Heart left ventricle (tissue), 13 donors: ENCODE data around the gene TREH.
"Not testable (repeated sequence)": the region's sequence is repeated elsewhere in the genome, so short reads cannot be mapped to it uniquely, and the experiment has no call there.

Experiments
- CTCF ChIP-seq, 12 donors: fragments of 200-600 bp; sonication (generic) in 4 of 12; IDR thresholded peaks; one replicate each; pipeline versions ENCODE4 v1.5.0 to v1.8.0; 2018 to 2022; ENCODE audit warnings: antibody characterized with exemption in 12 of 12, mild to moderate bottlenecking in 5 of 12
- POLR2A ChIP-seq, 2 donors: fragments of 450-650 bp; IDR thresholded peaks; one replicate each; pipeline ENCODE4 v1.6.1; 2017; ENCODE audit warnings: antibody characterized with exemption in 2 of 2, mild to moderate bottlenecking in 2 of 2, moderate library complexity in 2 of 2
- donor health status: ischemic (EF 13 %, LVEDD 7.1; RV severe dilation, severe dysfunction).
- donor health status: DM: no; HTN: yes; CAD: no.
- donor health status: DM: no; HTN: no; CAD: no.
- donor health status: ischemic (EF 25% LVEDD 6.9; RV normal size, moderate dysfunction).
- donor health status: ischemic (EF 25% LVEDD 5.7; RV mildly dilated, moderate dysfunction).
- donor health status: ischemic (EF 35%, LVEDD 5.7; RV mildly dilated, moderate dysfunction).
- donor health status: nonischemic (EF 11% LVEDD 7.7; RV severe dilation, severe dysfunction).
- donor health status: DM: yes; HTN: yes; CAD: no.
- donor health status: PGD.
- donor health status: ischemic (EF 29% LVEDD 5.4; RV normal size, mild dysfunction).
- donor health status: nonischemic (EF 23%, LVEDD 6.1; RV moderate dilation, normal function).

DNA sequence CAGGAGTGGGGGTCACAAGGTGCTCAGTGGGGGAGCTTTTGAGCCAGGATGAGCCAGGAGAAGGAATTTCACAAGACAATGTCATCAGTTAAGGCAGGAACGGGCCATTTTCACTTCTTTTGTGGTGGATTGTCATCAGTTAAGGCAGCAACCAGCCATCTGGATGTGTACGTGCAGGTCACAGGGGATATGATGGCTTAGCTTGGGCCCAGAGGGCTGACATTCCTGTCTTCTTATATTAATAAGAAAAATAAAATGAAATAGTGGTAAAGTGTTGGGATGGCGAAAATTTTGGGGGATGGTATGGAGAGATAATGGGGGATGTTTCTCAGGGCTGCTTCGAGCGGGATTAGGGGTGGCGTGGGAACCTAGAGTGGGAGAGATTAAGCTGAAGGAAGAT is 37.8 kb upstream of the TREH start:
- not testable (repeated sequence) for TF ChIP-seq CTCF, POLR2A (IDR thresholded peaks at IDR 0.05)
